DMS153 treated with DMSO at 0.1 percent for 48 hours (cell line): ENCODE measurements around the gene NOVA1.

ENCODE experiments used
- DNase-seq: peaks from one replicate; lab custom pipeline; 2025; ENCODE audit not compliant: unreplicated experiment; lab: John Stamatoyannopoulos, UW

NOVA1 gene

DNA sequence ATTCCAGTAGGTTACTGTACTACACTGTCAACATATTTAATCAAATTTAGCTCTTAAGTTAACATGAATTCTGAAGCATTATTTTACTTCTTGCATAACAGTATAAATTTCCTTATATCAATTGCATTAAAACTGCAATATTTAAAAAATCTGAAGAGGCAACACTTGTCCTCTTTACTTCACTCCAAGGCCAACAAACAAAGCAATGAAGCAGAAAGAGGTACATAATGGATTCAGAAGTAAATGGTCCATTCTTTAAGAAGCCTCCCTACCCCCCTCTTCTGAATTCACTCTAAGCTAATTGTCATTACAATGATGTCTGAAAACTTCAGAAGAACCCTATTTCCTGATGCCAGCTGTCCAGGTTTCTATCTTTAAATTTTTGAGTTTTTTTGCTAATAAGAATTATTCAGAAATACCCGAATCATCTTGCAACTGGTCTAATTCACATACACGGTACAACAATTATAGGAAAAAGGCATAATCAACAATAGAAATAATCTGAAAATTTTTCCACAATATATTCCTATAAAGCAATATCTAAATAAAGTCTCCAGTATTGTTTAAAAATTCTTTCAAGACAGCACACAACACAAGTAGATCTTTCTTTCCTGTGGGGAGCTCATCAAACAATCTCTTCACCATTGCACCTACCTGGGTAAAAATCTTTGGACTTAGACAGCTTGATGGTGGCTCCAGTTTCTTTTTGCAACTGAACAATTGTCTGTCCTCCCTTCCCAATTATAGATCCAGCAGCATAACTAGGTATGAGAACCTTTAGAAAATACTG, 2.9 kb downstream of the NOVA1 start:
- DNase-seq: no peak

DNA sequence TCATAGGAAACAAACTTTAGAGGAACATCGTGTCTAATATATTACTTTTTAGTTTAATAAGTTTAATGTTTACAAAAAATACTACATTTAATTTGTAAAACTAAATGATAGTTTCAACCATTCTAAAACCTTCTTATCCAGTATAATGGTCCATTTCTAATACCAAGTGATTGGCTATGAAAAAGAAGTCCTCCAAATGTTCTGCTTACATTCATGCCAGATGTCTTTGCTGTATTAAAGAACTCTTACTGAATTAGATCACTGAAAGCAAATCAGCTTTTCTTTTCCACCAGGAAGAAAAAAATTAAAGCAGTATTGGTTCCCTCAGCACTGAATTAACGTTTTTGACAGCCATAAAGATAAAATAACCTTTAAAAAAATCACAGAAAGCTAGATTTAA, 3.7 kb downstream of the NOVA1 start:
- DNase-seq: no peak

DNA sequence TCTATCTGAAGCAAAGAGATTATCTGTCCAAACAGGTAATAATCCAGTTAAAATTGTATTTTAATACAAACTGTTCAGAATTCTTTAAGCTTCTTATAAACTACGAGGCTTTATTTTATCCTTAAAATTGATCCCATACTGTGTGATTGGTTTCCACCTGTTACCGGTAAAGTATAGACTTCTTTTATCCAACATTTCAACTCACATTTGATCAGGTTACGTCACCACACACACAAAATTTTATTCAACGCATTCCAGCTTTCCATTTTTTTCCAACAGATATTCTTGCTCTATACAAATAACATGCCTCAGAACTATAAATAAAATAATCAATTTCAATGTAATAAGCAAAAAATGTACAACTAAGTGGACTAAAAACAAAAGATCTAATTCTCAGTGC, 4.5 kb downstream of the NOVA1 start:
- DNase-seq: no peak

DNA sequence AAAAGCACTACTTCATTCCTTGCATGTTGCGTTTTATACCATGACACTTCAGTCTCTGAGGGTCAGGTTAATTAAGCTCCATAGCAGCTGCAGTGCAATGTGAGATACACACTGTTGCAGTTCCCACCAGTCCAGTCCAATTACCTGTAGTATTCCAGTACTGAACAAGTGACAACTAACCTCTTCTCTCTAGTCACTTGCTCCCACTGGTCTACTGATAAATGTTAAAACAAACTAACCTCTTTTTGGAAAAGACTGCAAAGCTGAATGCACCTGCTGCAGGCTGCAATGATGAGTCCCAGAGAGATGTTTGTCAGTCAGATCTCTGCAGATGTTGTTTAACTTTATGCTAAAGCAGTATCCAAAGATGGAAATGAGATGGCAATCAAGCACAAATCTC, 7.9 kb downstream of the NOVA1 start:
- DNase-seq: no peak

DNA sequence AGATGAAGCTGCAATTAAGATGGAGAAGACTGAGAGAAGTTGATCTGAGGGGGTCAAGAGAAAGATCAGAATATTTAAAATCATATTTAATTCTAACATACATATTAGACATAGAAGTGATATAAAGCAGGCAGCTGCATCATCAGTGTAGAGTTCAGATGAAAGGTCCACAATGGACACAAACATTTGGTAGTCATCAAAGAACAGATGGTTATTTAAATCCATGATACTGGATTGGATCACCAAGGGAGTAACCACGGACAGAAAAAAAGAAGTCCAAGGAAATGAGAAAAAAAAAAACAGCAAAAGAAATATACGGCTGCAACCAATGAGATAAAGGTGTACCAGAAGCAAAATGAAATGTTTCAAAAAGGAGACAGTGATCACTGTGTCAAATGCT, 20.1 kb downstream of the NOVA1 start:
- DNase-seq: no peak

DNA sequence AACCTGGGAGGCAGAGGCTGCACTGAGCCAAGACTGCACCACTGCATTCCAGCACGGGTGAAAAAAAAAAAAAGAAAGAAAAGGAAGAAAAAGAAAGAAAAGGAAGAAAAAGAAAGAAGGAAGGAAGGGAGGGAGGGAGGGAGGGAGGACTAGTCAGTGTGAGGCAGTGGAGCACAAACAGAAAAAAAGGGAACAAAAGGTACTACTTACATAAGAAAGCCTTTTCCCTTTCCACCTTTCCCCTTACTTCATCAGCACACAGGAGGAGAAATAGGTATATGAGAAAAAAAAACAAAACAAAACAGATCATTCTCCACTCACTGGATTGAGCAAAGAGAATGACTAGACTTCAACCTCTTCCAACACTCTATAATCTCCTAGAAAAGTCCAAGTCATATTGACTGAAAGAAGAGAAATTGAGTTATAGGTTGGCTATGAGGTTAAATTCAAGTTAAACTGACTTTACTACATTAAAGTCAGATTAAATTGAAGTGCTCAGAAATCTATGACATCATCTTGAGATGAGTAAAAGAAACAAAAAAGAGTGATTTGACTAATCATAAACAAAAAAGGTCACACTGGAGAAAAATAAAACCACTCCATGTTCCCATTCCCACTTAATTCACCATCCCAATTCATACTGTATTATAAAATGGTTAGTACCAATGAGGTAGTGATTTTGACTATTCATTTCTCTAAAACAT, 43.6 kb downstream of the NOVA1 start:
- no peak for DNase-seq

DNA sequence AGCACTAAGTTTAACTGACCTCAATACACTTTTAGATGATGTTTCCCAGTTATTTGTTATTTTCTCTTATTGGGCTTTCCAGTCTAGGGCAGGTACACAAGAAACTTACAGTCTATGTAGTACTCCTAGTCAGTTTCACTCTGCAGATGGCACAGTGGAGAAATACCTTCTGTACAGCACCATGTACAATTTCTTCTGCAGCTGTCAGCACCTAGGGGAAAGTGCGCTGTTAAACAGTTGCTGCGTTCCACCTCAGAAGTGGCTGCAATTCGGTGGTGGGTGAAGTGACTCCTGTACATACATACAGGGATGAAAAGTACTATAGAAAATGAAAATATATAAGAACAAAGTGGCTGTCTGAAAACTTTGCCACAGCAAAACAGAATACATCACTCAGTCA, 48.3 kb downstream of the NOVA1 start:
- DNase-seq: no peak

DNA sequence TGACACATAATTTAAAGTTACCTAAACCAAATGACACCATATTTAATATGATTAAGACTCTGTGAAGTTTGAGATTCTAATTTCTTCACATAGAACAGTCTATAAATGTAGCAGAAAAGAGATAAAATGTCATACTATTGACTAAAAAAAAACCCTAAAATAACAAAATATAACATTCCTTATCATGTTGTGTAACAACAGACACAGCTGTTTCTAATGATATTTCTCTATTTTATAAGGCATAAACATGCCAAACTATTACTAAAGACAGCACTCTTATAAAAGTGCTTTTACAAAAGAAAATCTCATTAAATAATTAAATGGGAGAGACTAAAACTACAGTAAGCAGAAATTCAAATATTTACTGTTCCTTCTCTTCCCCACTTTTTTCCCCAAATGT, 49.4 kb downstream of the NOVA1 start:
- no peak for DNase-seq

DNA sequence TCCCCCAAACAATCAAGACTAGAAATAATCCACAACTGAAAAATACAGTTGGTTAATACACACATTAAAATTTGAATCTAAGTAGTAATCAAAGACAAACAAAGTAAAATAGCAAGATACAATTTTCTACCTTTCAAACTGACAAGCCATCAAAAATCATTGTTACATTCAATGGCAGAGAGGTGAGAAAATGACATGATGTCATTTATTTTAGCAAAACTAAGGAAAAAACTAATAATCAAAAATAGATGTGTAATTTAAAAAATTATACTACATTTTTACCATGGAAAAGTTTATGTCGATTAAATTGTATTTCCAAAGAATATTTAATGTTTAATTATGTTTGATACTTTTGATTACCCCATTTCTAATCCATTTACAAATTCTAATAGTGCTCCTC, 59.7 kb downstream of the NOVA1 start:
- no peak for DNase-seq

DNA sequence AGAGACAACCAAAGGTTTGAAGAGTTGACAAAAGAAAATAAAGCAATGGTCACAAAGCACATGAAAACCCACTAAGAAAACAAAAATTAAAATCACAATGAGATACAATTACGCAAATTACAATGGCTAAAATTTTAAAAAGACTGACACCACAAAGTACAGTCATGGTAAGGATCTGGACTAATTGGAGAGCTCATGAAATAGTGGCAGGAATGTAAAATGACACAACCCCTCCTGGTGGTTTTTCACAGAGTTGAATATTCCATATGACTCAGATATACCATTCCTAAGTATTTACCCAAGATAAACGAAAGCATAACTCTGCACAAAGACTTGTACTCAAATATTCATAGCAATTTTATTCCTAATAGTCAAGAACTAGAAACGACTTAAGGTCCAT, 65.9 kb downstream of the NOVA1 start:
- DNase-seq: no peak

DNA sequence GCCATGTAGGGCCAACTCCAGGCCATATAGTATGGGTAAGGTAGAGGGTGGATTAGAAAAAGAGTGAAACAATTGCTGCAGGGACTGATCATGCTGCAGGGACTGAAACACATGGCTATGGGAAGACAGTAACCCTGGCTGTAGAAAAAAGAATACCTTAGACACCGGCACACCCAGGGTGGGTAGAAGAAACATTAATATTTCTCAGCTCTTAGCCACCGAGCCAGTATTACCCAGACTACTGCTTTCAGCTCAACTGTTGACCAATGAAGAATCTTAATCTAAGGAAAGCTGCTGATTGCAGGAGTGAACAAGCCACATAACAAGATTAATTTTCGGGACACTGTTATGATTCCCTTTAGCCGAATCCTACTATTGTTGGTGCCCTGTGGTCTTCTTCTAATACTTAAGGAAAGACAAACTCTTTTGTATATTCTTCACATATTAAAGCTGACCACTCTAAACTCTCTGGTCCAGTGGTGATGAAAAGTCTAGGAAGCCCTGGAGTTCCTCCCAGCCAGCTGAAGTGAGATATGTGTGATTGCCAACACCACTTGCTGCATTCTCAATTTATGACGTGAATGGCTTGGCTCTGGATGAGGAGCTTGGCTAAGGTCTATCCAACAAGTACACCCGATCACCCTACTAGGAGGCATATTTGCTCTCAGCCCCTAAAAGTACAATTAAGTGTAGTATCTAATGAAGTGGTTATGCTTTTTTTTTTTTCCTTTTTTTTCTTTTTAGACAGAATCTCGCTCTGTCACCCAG, 69.2 kb downstream of the NOVA1 start:
- no peak for DNase-seq

DNA sequence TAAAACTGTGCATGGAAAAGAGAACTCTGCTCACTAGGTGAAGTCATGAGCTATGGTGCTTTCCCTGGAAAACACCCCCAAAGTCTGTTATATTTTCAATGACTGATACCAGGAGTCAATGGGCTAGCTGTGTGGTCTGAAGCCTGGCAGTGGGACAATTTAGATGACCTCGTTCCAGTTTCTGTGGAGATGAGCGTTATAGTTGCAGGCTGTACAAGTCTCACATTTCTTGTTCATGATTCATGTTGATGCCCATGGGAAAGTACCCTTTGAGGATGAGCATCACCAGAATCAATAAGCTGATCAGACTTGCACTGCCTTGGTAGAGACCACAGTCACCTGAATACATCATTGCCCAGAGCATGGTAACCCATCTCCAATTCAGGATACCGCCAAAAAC, 70.7 kb downstream of the NOVA1 start:
- no peak for DNase-seq

DNA sequence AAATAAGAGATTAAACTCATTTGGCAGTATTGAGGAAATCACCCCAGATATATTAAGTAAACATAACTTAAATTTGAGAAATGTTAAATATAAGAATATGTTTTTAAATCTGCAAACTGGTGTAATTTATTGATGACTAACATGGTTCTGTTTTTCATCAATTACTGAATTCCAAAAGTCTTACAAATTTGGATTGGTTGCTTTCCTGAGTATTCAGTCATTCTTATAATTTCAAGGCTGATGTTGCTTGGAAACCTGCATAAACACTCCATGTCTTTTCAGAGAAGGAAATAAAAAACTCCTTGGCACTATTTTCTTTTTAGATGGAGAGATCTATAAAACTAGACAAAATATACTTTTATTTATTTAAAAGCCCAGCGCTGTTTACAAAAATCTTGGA, 71.7 kb downstream of the NOVA1 start:
- DNase-seq: no peak

DNA sequence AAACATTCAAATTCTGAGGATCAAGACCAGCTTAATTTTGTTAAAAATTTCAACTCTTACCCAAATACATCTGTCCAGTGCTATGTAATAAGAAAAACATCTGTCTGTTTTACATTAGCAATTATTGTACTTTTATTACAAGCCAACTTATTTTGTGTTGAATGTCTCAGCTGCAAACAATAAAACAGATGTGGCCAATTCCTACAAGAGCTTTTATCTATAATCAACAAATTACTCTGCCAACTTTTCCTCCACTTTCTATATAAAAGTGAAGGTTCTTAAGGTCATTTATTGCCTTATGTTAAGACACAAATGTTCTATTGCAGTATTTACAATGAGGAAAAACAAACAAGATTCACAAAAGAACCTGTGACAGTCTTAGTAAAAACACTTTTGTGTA, 72.7 kb downstream of the NOVA1 start:
- DNase-seq: no peak

DNA sequence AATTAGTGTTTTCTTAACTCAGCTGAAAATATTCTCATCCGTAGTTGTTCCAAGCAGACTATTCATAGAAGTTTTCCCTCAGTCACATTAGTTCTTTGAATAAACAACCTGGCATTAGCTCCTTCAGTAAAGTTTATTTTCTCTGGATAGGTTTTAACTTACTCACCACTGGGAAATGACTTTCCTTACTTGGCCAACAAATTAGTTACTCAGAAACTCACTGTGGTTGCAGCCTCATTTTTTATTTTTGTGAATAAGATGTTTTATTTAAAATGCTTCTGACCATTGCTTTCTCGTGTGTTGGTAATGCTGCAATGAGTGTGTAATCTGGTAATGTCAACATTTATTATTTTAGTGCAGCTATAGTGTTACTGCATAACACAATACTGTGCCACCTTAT, 74.9 kb downstream of the NOVA1 start:
- no peak for DNase-seq

DNA sequence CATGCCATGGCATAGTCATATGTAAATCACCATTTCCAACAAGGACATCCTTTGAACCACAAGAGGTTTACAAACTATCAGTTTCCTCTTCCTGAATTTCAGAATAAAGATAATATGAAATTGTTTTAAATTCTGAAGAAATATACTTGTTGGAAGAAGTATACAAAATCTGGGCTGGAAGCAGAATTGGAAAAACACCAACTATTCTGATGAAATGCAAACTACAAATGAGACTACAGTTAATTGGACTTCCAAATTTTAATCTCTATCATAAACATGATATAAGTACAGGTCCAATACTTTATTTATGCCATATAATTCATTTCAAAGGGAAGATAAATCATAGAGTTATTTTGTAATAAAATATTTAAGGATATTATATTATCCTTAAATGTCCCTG, 80.1 kb downstream of the NOVA1 start:
- DNase-seq: no peak

DNA sequence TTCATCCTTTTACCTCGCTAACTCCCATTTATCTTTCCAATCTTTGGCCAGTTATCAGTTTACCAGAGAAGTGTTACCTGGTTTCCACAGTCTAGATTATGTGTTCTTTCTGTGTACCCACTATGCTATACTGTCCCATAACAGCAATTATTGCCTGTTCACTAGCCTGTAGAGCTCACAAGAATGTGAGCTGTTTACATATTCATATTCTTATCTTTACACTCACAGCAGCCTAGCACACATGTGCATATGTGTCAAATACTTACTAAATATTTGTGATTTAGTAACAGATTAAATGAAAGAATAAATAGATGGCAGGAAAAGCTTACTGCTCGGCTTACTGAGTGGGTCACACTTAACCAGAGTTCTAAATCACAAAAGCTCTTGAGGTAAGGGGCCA, 97.8 kb downstream of the NOVA1 start:
- DNase-seq: no peak

DNA sequence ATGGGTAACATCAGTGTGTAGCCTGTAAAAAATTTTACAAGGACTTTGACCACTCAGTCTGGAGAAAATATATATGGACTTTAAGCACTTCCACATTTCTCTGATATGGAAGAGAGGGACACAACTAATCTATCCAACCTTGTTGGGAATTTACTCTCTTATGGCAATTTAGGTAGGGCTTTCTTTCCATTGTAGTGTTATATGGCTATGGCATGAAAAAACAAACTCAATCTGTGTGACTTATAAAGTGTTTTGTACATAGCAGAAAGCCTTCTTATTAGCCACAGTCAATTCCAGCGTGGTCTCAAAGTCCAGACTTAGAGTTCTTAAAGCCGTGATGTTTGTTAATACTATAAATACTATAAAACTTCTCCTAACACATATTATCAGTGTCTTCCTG, 98.3 kb downstream of the NOVA1 start:
- DNase-seq: no peak

DNA sequence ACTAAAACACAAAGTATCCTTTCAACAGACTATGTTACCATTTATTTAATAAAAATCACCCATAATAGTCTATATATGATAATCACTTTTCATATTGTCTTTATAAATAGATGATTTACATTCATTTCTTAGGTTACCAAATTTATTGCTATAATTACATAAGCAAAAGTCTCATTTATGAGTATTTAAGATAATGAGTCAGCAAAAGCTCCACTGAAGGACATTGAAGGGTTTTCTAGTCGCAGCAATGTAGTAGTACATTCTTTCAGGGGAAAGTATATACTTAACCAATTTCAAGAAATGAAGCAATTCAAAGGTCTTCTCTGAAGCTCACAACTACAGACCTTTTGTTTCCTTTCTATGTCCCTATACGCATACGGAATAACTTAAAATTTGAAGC, 110.9 kb downstream of the NOVA1 start:
- no peak for DNase-seq

DNA sequence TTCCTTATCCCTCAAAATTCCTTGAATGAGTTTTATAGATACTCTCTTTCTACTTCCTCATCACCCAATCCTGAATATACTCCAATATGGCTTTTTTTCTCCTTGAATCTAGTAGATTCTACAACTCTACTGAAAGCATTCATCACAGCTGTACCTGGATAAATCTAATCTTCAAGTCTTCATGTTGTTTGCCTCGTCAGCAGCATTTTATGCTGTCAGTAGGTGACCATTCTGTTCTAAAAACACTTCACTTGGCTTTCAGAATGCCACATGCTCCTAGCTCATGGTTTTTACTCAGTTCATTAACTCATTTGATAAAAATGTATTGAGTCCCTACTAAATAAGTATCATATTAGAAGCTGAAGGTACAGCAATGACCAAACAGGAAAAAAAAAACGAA, 113.3 kb downstream of the NOVA1 start:
- DNase-seq: no peak

DNA sequence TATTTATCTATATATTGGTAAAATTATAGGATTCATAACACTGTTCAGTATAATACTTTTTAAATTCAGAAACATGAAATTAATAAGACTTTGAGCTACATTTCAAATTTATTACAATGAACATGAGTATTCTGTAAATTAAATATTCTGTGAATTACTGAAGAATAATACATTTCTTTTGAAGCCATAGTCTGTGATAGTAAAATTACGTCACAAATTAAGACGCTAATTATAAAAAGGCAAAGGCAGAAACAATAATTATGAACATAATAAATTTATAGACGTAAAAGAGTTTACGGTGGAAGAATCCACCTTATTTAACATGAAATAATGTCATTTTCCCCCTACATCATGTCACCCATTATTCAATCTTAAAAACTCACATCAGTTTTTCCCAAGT, 118.9 kb downstream of the NOVA1 start:
- DNase-seq: no peak

DNA sequence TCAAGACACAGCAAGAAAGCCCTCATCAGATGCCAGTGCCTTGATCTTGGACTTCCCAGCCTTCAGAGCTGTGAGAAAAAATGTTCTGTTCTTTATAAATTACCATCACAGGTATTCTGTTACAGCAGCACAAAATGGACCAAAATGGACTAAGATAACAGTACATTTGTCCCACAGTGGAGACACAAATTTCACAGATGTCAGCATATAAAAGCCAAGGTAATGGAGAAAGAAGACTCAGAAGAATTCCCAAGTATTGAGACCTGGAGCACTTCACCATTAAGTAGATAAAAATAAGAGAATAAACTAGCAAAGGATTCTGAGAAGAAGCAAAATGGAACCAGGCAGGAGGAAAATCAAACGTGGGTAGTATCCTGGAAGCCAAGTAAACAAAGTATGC, 131.0 kb downstream of the NOVA1 start:
- DNase-seq: no peak
